ENCODE measurements around the gene PRDX5.
"Not testable (repeated sequence)": the region's sequence is repeated elsewhere in the genome, so short reads cannot be mapped to it uniquely, and the experiment has no call there.

PRDX5 gene

DNA sequence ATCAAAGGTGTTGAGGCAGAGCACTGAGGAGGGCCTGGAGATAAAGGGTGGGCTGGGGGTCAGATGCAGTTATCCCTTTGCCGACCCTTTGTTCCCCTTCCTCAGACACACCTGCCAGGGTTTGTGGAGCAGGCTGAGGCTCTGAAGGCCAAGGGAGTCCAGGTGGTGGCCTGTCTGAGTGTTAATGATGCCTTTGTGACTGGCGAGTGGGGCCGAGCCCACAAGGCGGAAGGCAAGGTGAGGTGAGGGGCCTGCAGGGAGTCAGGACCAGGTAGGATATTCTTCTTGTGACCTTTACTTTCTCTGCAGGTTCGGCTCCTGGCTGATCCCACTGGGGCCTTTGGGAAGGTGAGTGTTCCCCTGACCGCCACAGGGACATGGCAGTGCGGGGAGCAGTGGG lies 2.6 kb downstream of the PRDX5 start:
- no peak for DNase-seq (ENCODE audit: low spot score)
- in situ Hi-C loops (cut with MboI; ENCODE audit: low sequenced_read_pairs, unreplicated experiment): no loop called here
- TF ChIP-seq CTCF (IDR thresholded peaks at IDR 0.05; ENCODE audit: borderline replicate concordance, control extremely low read depth, extremely low read depth, insufficient read depth, missing control alignments): no peak

- in situ Hi-C loops (cut with MboI; ENCODE audit: low sequenced_read_pairs, unreplicated experiment): no loop called here
- no peak for TF ChIP-seq CTCF (IDR thresholded peaks at IDR 0.05; ENCODE audit: borderline replicate concordance, control extremely low read depth, extremely low read depth, insufficient read depth, missing control alignments)
- no peak for DNase-seq (ENCODE audit: low spot score)
Measured at GRCh38 chr11:64321026-64321425, 3.1 kb downstream of the PRDX5 start.

- TF ChIP-seq CTCF (IDR thresholded peaks at IDR 0.05; ENCODE audit: borderline replicate concordance, control extremely low read depth, extremely low read depth, insufficient read depth, missing control alignments): no peak
- no peak for DNase-seq (ENCODE audit: low spot score)
- in situ Hi-C loops (cut with MboI; ENCODE audit: low sequenced_read_pairs, unreplicated experiment): no loop called here
Measured at GRCh38 chr11:64321533-64321932, 3.6 kb downstream of the PRDX5 start.

- in situ Hi-C loops (cut with MboI; ENCODE audit: low sequenced_read_pairs, unreplicated experiment): no loop called here
- TF ChIP-seq CTCF (IDR thresholded peaks at IDR 0.05; ENCODE audit: borderline replicate concordance, control extremely low read depth, extremely low read depth, insufficient read depth, missing control alignments): no peak
- DNase-seq (ENCODE audit: low spot score): no peak
Measured at GRCh38 chr11:64322925-64323260, 5.0 kb downstream of the PRDX5 start.

GRCh38 chr11:64323373-64323772 lies 5.5 kb downstream of the PRDX5 start:
- no peak for DNase-seq (ENCODE audit: low spot score)
- TF ChIP-seq CTCF (IDR thresholded peaks at IDR 0.05; ENCODE audit: borderline replicate concordance, control extremely low read depth, extremely low read depth, insufficient read depth, missing control alignments): no peak
- in situ Hi-C loops (cut with MboI; ENCODE audit: low sequenced_read_pairs, unreplicated experiment): no loop called here

GRCh38 chr11:64323984-64324383 lies 6.1 kb downstream of the PRDX5 start:
- DNase-seq (ENCODE audit: low spot score); in situ Hi-C loops (cut with MboI; ENCODE audit: low sequenced_read_pairs, unreplicated experiment): not testable (repeated sequence)

DNA sequence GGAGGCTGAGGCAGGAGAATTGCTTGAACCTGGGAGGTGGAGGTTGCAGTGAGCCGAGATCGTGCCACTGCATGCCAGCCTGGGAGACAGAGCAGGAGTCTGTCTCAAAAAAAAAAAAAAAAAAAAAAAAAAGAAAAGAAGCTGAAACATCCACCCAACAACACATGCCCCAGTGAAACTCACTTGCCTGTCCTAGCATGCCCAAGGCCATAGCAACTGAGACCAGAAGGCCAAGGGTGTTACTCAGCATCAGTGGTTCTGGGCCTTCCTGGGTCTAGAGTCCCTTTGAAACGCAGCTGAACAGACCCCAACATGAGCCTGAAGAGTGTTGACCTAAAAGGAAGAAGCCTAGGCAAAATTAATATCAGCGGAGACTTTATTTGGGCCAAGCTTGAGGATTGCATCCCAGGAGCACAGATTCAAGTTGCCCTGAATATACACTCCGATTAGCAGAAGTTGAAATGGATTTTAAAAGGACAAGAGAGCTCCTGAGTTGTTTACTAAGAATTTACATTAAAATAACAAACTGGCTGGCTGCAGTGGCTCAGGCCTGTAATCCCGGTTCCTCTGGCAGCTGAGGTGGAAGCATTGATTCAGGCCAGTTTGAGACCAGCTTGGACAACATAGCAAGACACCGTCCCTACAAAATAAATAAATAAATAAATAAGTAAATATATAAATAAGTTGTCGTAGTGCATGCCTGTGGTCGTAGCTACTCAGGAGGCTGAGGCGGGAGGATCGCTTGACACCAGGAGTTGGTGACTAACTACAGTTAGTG lies 7.0 kb downstream of the PRDX5 start:
- no peak for DNase-seq (ENCODE audit: low spot score)
- TF ChIP-seq CTCF (IDR thresholded peaks at IDR 0.05; ENCODE audit: borderline replicate concordance, control extremely low read depth, extremely low read depth, insufficient read depth, missing control alignments): no peak
- in situ Hi-C loops (cut with MboI; ENCODE audit: low sequenced_read_pairs, unreplicated experiment): no loop called here
